GM12878 (cell line): ENCODE results near the gene PLK5. TPM values are rescaled to one million over a fixed set of nuclear protein-coding genes. Genes with fewer than 3 reads are reported as not detected.

Experiments
- ATAC-seq: fragments of 200-7000 bp; cut with Tn5 transposase; 3 replicates; pipeline ENCODE4 v1.9.1; 2020; ENCODE audit warnings: mild to moderate bottlenecking, moderate library complexity
- BruUV-seq: library from RNA; stranded (reverse); fragments of 400-500 nt; replicated peaks from 2 replicates; lab custom pipeline; 2021; lab: Mats Ljungman, UMichigan
- CTCF ChIA-PET: fragments of 300-600 bp; sonication (Branson Sonifier 250); formaldehyde crosslinking; extraction: SDS; loops from one replicate; lab custom pipeline; 2021; ENCODE audit warnings: inconsistent platforms; lab: Yijun Ruan, JAX
- POLR2A ChIA-PET: fragments of 350-600 bp; formaldehyde crosslinking; extraction: SDS; loops from one replicate; lab custom pipeline; 2021; ENCODE audit warnings: inconsistent platforms; lab: Charles Lee
- RAD21 ChIA-PET: fragments of 300-600 bp; sonication (Branson Sonifier 250); formaldehyde crosslinking; loops from one replicate; lab custom pipeline; 2023; ENCODE audit warnings: antibody characterized with exemption; ENCODE audit not compliant: unreplicated experiment; lab: Charles Lee
- SMC1A ChIA-PET: fragments of 300-600 bp; sonication (Branson Sonifier 250); formaldehyde crosslinking; loops from one replicate; lab custom pipeline; 2023; ENCODE audit not compliant: unreplicated experiment, uncharacterized antibody; lab: Charles Lee
- DNase-seq: peaks from one replicate; pipeline ENCODE4 v3.0.0-alpha.2; 2011; ENCODE audit warnings: low read depth, low spot score
- FAIRE-seq: peaks from 3 replicates; lab custom pipeline; 2011; peaks lifted over from hg19 to GRCh38; lab: Jason Lieb, UNC
- H2AFZ ChIP-seq: 2 replicates; pipeline ENCODE4 v1.6.0; 2011; ENCODE audit warnings: low read depth, low read length, control low read depth; ENCODE audit not compliant: control insufficient read depth
- H3K27ac ChIP-seq: 2 replicates; pipeline ENCODE4 v1.5.1; 2011; ENCODE audit warnings: control low read depth; ENCODE audit not compliant: control insufficient read depth, insufficient read depth
- H3K27me3 ChIP-seq, 2 experiments: replicated peaks in 1 of 2; 2 replicates each; pipeline versions ENCODE4 v1.6.0 to v1.6.1; 2011; ENCODE audit warnings: low read length in 1 of 2; ENCODE audit not compliant: control insufficient read depth in 2 of 2, insufficient read depth in 2 of 2
- H3K36me3 ChIP-seq, 2 experiments: 2 replicates each; pipeline ENCODE4 v1.5.1; 2011; ENCODE audit warnings: low read length in 1 of 2; ENCODE audit not compliant: control insufficient read depth in 2 of 2, insufficient read depth in 2 of 2
- H3K4me1 ChIP-seq: 2 replicates; pipeline ENCODE4 v1.6.1; 2011; ENCODE audit warnings: mild to moderate bottlenecking, low read length, moderate library complexity, mixed read lengths; ENCODE audit not compliant: control insufficient read depth, insufficient read depth
- H3K4me2 ChIP-seq: 2 replicates; pipeline ENCODE4 v1.6.0; 2011; ENCODE audit warnings: control low read depth; ENCODE audit not compliant: control insufficient read depth, insufficient read depth
- H3K4me3 ChIP-seq: fragments of 200-600 bp; sonication (generic); 2 replicates; pipeline ENCODE4 v1.5.1; 2016
- H3K79me2 ChIP-seq: 2 replicates; pipeline ENCODE4 v1.6.0; 2011; ENCODE audit warnings: low read length; ENCODE audit not compliant: control insufficient read depth, insufficient read depth
- H3K9ac ChIP-seq: 2 replicates; pipeline ENCODE4 v1.8.0; 2011; ENCODE audit warnings: low read length, control low read depth, mixed read lengths; ENCODE audit not compliant: control insufficient read depth, insufficient read depth
- H3K9me3 ChIP-seq: replicated peaks from 3 replicates; pipeline ENCODE4 v1.5.1; 2011; ENCODE audit warnings: mild to moderate bottlenecking, low read length; ENCODE audit not compliant: control insufficient read depth, insufficient read depth
- H4K20me1 ChIP-seq: 2 replicates; pipeline ENCODE4 v1.6.0; 2011; ENCODE audit not compliant: control insufficient read depth, insufficient read depth
- ASH2L ChIP-seq: fragments of 300-600, 200-600 bp; sonication (generic); IDR thresholded peaks from 2 replicates; pipeline ENCODE4 v1.6.1; 2017; ENCODE audit warnings: low read depth, mild to moderate bottlenecking, borderline replicate concordance
- CBFB ChIP-seq: IDR thresholded peaks from 2 replicates; pipeline ENCODE4 v1.6.1; 2016; ENCODE audit warnings: antibody characterized with exemption, low read depth
- CEBPZ ChIP-seq: fragments of 150-350 bp; IDR thresholded peaks from 2 replicates; pipeline ENCODE4 v1.6.1; 2016; ENCODE audit warnings: low read depth, low read length
- NR2F1 ChIP-seq: fragments of 450-650 bp; conservative IDR thresholded peaks from 2 replicates; pipeline ENCODE4 v1.6.1; 2017; ENCODE audit warnings: mild to moderate bottlenecking
- PAX8 ChIP-seq: fragments of 450-650 bp; IDR thresholded peaks from 2 replicates; pipeline ENCODE4 v1.6.1; 2017; ENCODE audit warnings: mild to moderate bottlenecking, moderate library complexity
- RAD51 ChIP-seq: fragments of 450-650 bp; IDR thresholded peaks from 2 replicates; pipeline ENCODE4 v1.6.1; 2016; ENCODE audit warnings: moderate library complexity, mild to moderate bottlenecking, inconsistent platforms
- SREBF2 ChIP-seq: IDR thresholded peaks from 2 replicates; pipeline ENCODE4 v1.6.1; 2012; ENCODE audit warnings: mild to moderate bottlenecking, low read length
- TARDBP ChIP-seq: IDR thresholded peaks from 2 replicates; pipeline ENCODE4 v1.6.1; 2016; ENCODE audit warnings: borderline replicate concordance
- TCF12 ChIP-seq: IDR thresholded peaks from 2 replicates; pipeline ENCODE4 v1.6.1; 2011; ENCODE audit warnings: low read depth, mild to moderate bottlenecking, low read length
- ZZZ3 ChIP-seq: IDR thresholded peaks from 2 replicates; pipeline ENCODE4 v1.6.1; 2011; ENCODE audit warnings: low read depth; ENCODE audit not compliant: control insufficient read depth, insufficient read length
- WGBS: methylation state at CpG from one replicate; pipeline ENCODE4 v1.1.6; 2016; ENCODE audit warnings: low lambda C conversion rate; ENCODE audit not compliant: insufficient replicate concordance, insufficient coverage; ENCODE audit errors: missing lambda C conversion rate; 5-methylcytosine and 5-hydroxymethylcytosine counted together
- in situ Hi-C: fragments of 300-500 bp; cut with MboI; formaldehyde crosslinking; loops from 9 replicates; pipeline ENCODE4 v1.14.3; 2018; ENCODE audit warnings: mixed read lengths
- intact Hi-C: fragments of 100-400 bp; cut with micrococcal nuclease; formaldehyde crosslinking; loops from one replicate; pipeline ENCODE4 v1.14.2; 2022; ENCODE audit not compliant: unreplicated experiment
- polyA plus RNA-seq, 11 experiments: library from polyadenylated mRNA; depleted of rRNA in 4 of 11; unstranded in 6 of 11; stranded (reverse) in 5 of 11; fragments of >200 nt; fragmentation: Nextera tagmentation in 4 of 11; fragmentation: Illumina TruSeq in 1 of 11; extraction: Ambion mirVana in 4 of 11; extraction: Trizol in 1 of 11; gene quantifications; 1 replicate in 1 of 11; 2 replicates in 10 of 11; pipeline versions ENCODE4 v1.2.1 to v1.2.3, GENCODE V29; 2011 to 2016; ENCODE audit warnings: inconsistent platforms in 2 of 11, missing spikeins in 2 of 11, low read depth in 1 of 11
- total RNA-seq, 4 experiments: library from RNA; depleted of rRNA in 3 of 4; stranded (reverse); fragments of >200 nt in 3 of 4; fragmentation: Illumina TruSeq in 1 of 4; extraction: Trizol in 1 of 4; gene quantifications; 2 replicates each; pipeline versions ENCODE4 v1.2.1 to v1.2.3, GENCODE V29; 2013 to 2021
- TF ChIP-seq, protein P1 (sequence below): fragments of 450-650 bp; IDR thresholded peaks from 2 replicates; pipeline ENCODE4 v1.6.1; 2017; ENCODE audit warnings: borderline replicate concordance
- TF ChIP-seq, protein P2 (sequence below): fragments of 450-650 bp; IDR thresholded peaks from 2 replicates; pipeline ENCODE4 v1.6.1; 2018; ENCODE audit warnings: borderline replicate concordance, mild to moderate bottlenecking; ENCODE audit not compliant: partially characterized antibody
- TF ChIP-seq, protein P3 (sequence below): fragments of 450-650 bp; IDR thresholded peaks from 2 replicates; pipeline ENCODE4 v1.6.1; 2017; ENCODE audit warnings: mild to moderate bottlenecking, low read depth, inconsistent platforms; ENCODE audit not compliant: poor library complexity, severe bottlenecking

The PLK5 gene
- total and polyA plus RNA-seq, 10 of the 15 experiments (the other 5 are each of a cell fraction or from before 2014, with no cell fraction given) = 0.13 TPM; not detected in 9

DNA sequence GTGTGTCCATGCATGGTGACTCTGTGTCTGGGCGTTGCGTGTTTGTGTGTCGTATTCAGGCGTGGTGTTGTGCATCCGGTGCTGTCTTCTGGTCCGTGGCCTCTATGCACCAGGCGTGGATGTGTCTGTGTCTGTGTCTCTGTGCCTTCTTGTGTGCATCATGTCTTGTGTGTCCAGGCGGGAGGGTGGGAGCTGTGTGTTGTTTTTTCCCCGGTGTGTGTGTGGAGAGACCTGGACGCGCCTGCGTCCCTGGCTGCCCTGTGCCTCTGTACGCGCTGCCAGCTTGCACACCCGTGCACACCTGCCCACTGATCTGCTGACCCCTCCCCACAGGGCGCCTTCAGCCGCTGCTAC lies 1.1 kb downstream of the PLK5 start:
- intact Hi-C loops (no loop called here), in situ Hi-C loops (no loop called here)
- DNase-seq (no peak), ATAC-seq (no peak), FAIRE-seq (no peak)
- ChIA-PET SMC1A (no interaction called here), RAD21 (no interaction called here), POLR2A (no interaction called here), CTCF (no interaction called here)
- H4K20me1 ChIP-seq = no peaks in the 10 kb centered on the region
- H3K4me3 ChIP-seq = no peak overlapping the region
- H3K4me1 ChIP-seq = no peaks in the 10 kb centered on the region
- H3K79me2 ChIP-seq = no peaks in the 10 kb centered on the region
- H3K27ac ChIP-seq = no peak overlapping the region
- H3K9ac ChIP-seq = no peak overlapping the region
- H3K4me2 ChIP-seq = no peak overlapping the region
- no peak overlapping the region for H2AFZ ChIP-seq
- 72% methylated on average over 15 of the region's 17 CpGs for WGBS
- TF ChIP-seq NR2F1 = no peak
- TF ChIP-seq CEBPZ = no peak
- TF ChIP-seq PAX8 = no peak
- no peak for TF ChIP-seq ZZZ3
- TF ChIP-seq RAD51 = no peak
- TF ChIP-seq TCF12 = no peak
- TF ChIP-seq ASH2L = no peak
- no peak for TF ChIP-seq TARDBP
- TF ChIP-seq, protein P1, sequence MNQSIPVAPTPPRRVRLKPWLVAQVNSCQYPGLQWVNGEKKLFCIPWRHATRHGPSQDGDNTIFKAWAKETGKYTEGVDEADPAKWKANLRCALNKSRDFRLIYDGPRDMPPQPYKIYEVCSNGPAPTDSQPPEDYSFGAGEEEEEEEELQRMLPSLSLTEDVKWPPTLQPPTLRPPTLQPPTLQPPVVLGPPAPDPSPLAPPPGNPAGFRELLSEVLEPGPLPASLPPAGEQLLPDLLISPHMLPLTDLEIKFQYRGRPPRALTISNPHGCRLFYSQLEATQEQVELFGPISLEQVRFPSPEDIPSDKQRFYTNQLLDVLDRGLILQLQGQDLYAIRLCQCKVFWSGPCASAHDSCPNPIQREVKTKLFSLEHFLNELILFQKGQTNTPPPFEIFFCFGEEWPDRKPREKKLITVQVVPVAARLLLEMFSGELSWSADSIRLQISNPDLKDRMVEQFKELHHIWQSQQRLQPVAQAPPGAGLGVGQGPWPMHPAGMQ = no peak
- TF ChIP-seq, protein P2, sequence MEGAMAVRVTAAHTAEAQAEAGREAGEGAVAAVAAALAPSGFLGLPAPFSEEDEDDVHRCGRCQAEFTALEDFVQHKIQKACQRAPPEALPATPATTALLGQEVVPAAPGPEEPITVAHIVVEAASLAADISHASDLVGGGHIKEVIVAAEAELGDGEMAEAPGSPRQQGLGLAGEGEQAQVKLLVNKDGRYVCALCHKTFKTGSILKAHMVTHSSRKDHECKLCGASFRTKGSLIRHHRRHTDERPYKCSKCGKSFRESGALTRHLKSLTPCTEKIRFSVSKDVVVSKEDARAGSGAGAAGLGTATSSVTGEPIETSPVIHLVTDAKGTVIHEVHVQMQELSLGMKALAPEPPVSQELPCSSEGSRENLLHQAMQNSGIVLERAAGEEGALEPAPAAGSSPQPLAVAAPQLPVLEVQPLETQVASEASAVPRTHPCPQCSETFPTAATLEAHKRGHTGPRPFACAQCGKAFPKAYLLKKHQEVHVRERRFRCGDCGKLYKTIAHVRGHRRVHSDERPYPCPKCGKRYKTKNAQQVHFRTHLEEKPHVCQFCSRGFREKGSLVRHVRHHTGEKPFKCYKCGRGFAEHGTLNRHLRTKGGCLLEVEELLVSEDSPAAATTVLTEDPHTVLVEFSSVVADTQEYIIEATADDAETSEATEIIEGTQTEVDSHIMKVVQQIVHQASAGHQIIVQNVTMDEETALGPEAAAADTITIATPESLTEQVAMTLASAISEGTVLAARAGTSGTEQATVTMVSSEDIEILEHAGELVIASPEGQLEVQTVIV = no peak
- TF ChIP-seq CBFB = no peak
- TF ChIP-seq, protein P3, sequence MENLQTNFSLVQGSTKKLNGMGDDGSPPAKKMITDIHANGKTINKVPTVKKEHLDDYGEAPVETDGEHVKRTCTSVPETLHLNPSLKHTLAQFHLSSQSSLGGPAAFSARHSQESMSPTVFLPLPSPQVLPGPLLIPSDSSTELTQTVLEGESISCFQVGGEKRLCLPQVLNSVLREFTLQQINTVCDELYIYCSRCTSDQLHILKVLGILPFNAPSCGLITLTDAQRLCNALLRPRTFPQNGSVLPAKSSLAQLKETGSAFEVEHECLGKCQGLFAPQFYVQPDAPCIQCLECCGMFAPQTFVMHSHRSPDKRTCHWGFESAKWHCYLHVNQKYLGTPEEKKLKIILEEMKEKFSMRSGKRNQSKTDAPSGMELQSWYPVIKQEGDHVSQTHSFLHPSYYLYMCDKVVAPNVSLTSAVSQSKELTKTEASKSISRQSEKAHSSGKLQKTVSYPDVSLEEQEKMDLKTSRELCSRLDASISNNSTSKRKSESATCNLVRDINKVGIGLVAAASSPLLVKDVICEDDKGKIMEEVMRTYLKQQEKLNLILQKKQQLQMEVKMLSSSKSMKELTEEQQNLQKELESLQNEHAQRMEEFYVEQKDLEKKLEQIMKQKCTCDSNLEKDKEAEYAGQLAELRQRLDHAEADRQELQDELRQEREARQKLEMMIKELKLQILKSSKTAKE = no peak
- no peak for TF ChIP-seq SREBF2
- peaks cover 0 to 2% of the 10 kb centered on the region in 2 experiments; a peak in 3 of 4 replicates for H3K27me3 ChIP-seq
- no TSS peak for BruUV-seq
- no peaks in the 10 kb centered on the region for H3K36me3 ChIP-seq
- H3K9me3 ChIP-seq = no peaks in the 10 kb centered on the region
